ENCODE data around the gene RASD2.

Gene RASD2

DNA sequence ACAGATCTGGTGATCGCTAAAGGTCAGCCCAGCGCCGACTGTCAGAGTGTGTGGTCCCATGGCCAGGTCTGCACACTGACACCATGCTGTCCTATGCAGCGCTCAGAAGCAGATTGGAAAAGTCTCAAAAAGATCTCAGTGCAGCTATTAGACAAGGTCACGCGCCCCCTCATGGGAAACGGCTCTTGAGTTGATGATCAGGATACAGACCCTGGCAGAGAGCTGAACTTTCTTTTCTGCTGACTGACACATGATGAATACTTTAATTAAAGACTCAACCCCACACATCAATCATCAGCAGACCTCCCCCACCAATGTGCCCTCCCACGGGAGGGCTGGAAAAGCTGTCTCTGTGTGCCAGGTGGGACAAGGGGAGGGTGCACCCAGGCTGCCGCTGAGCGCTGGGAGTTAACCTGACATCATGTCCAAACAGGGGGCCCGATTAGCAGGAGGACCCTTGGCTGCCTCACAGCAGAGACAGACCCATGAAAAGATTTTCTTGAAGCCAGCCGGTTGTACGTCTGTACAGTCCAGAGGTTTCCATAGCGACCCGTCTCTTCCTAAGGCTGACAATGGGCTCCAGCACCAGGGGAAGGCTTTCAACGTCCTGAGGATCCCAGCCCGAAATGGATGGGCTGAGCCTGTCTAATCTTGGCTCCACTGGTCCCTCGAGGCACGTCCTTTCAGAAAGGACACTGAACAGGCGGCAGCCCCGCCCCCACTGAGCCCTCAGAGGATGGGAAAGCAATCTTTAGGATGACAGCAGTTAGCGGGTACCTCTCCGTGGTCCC, 26.9 kb downstream of the RASD2 start:
- no peak overlapping the region for H3K4ac ChIP-seq (ENCODE audit: low read depth, low read length)
- no peaks in the 10 kb centered on the region for H3K36me3 ChIP-seq (ENCODE audit: control insufficient read depth in 1 of 2, insufficient read depth in 2 of 2, low read length in 2 of 2)
- no CpG with 5 or more reads among the region's 23 CpGs for WGBS (ENCODE audit: extremely low coverage, insufficient coverage, insufficient read length)
- H4K91ac ChIP-seq (ENCODE audit: low read depth, low read length) = no peak overlapping the region
- peaks cover 1% of the 10 kb centered on the region for H3K9me3 ChIP-seq (ENCODE audit: insufficient read depth, low read depth, low read length)
- no peaks in the 10 kb centered on the region for H3K27me3 ChIP-seq (ENCODE audit: insufficient read depth, low read length)
- H4K12ac ChIP-seq (ENCODE audit: low read depth, low read length) = no peak overlapping the region
- H2BK120ac ChIP-seq (ENCODE audit: insufficient read depth, low read length, poor library complexity) = no peak overlapping the region
- H3K79me1 ChIP-seq (ENCODE audit: low read length) = no peaks in the 10 kb centered on the region
- no peak overlapping the region for H4K8ac ChIP-seq (ENCODE audit: low read depth, low read length)
- H3K4me2 ChIP-seq (ENCODE audit: low read length) = no peak overlapping the region
- H3K14ac ChIP-seq (ENCODE audit: low read length) = no peak overlapping the region
- DNase-seq = peak in 1 of 2 donors; percentile 33
- no peak overlapping the region for H3K4me3 ChIP-seq (ENCODE audit: low read depth, low read length)
- H2AK5ac ChIP-seq (ENCODE audit: low read length) = no peak overlapping the region
- H2BK12ac ChIP-seq (ENCODE audit: low read length) = no peak overlapping the region
- H2AFZ ChIP-seq (ENCODE audit: insufficient read depth, low read length, poor library complexity) = no peak overlapping the region
- no peaks in the 10 kb centered on the region for H3K4me1 ChIP-seq (ENCODE audit: control insufficient read depth in 1 of 2, insufficient read depth in 2 of 2, low read length in 2 of 2)
- H2BK5ac ChIP-seq (ENCODE audit: low read depth, low read length, poor library complexity) = no peak overlapping the region
- no peak overlapping the region for H3K9ac ChIP-seq (ENCODE audit: low read length)
- no peak overlapping the region for H3K27ac ChIP-seq (ENCODE audit: low read depth, low read length)
- H3K23ac ChIP-seq (ENCODE audit: low read length) = no peak overlapping the region
- no peak overlapping the region for H3K18ac ChIP-seq (ENCODE audit: low read length)
- peaks cover 2% of the 10 kb centered on the region for H3K79me2 ChIP-seq (ENCODE audit: control insufficient read depth, insufficient read depth, low read length, poor library complexity)

DNA sequence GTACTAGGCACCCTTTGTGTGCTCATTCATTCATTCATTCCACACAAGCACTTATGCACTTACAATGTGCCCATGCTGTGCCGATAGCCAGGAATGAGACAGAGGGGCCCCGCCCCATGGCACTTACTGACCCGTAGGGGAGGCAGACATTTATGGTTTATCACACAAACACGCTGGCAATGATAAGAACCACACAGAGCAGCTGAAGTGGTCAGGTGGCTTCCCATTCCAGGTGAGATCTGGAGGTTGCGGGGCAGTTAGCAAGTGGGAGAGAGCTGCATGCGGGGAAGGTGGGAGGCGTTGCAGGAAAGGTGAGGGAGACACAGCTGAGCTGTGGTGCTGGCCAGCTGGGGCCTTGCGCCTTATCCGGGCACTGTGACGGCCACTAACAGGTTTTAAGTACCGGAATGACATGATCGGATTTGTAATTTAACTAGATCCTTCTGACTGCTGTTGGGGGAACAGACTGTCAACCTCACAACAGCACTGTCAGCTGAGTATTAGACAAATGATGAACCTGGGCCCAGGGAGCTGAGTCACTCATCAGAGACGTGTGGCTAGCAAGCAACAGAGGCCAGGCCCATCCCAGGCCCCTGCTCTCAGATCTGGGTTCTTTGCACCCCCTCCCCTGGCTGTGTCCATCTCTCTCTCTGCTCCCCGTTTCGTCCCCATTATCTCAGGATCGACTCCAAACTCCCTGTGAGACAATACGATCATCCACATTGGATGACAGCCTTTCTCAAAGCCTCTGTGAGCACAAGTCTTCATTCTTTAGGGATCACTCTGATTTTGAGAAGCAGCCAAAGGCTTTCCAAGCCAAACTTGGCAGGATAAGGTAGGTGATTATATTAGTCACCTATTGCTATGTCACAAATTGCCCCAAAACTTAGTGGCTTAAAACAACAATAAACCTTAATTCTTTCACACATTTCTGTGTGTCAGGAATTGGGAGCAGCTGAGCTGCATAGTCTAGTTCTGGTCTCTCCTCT, 28.4 kb downstream of the RASD2 start:
- peak; percentile 71 to 82 for DNase-seq
- H4K12ac ChIP-seq (ENCODE audit: low read depth, low read length) = no peak overlapping the region
- H3K4me1 ChIP-seq (ENCODE audit: control insufficient read depth in 1 of 2, insufficient read depth in 2 of 2, low read length in 2 of 2) = no peaks in the 10 kb centered on the region
- no peak overlapping the region for H3K4me3 ChIP-seq (ENCODE audit: low read depth, low read length)
- no peak overlapping the region for H3K18ac ChIP-seq (ENCODE audit: low read length)
- H4K8ac ChIP-seq (ENCODE audit: low read depth, low read length) = no peak overlapping the region
- no peak overlapping the region for H4K91ac ChIP-seq (ENCODE audit: low read depth, low read length)
- H3K79me1 ChIP-seq (ENCODE audit: low read length) = no peaks in the 10 kb centered on the region
- peaks cover 2% of the 10 kb centered on the region for H3K79me2 ChIP-seq (ENCODE audit: control insufficient read depth, insufficient read depth, low read length, poor library complexity)
- H2AK5ac ChIP-seq (ENCODE audit: low read length) = no peak overlapping the region
- no peak overlapping the region for H3K14ac ChIP-seq (ENCODE audit: low read length)
- no peak overlapping the region for H3K9ac ChIP-seq (ENCODE audit: low read length)
- no peak overlapping the region for H2BK120ac ChIP-seq (ENCODE audit: insufficient read depth, low read length, poor library complexity)
- WGBS (ENCODE audit: extremely low coverage, insufficient coverage, insufficient read length) = no CpG with 5 or more reads among the region's 17 CpGs
- no peak overlapping the region for H3K4ac ChIP-seq (ENCODE audit: low read depth, low read length)
- H2AFZ ChIP-seq (ENCODE audit: insufficient read depth, low read length, poor library complexity) = no peak overlapping the region
- no peaks in the 10 kb centered on the region for H3K36me3 ChIP-seq (ENCODE audit: control insufficient read depth in 1 of 2, insufficient read depth in 2 of 2, low read length in 2 of 2)
- no peaks in the 10 kb centered on the region for H3K27me3 ChIP-seq (ENCODE audit: insufficient read depth, low read length)
- no peak overlapping the region for H3K23ac ChIP-seq (ENCODE audit: low read length)
- no peak overlapping the region for H3K4me2 ChIP-seq (ENCODE audit: low read length)
- no peak overlapping the region for H3K27ac ChIP-seq (ENCODE audit: low read depth, low read length)
- H3K9me3 ChIP-seq (ENCODE audit: insufficient read depth, low read depth, low read length) = peaks cover 2% of the 10 kb centered on the region
- no peak overlapping the region for H2BK5ac ChIP-seq (ENCODE audit: low read depth, low read length, poor library complexity)
- H2BK12ac ChIP-seq (ENCODE audit: low read length) = no peak overlapping the region

DNA sequence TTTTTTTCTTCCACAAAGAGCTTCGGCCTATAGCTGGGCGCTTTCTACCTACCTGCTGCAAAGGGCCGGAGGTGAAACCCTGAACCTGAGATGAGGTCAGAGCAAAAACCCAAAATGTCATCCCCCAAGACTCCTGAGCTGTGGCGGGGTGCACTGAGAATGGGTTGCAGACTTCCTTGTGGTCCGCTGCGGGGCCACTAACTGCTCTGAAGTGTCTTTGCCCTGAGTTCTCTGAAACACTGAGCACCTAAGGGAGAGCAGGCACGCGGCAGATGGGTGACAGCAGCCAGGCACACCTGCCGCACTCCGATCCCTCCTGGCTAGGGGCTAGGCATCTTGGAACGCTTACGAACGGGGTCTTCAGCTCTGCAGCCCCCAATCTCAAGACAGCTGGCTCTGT, 29.3 kb downstream of the RASD2 start:
- H3K14ac ChIP-seq (ENCODE audit: low read length) = no peak overlapping the region

DNA sequence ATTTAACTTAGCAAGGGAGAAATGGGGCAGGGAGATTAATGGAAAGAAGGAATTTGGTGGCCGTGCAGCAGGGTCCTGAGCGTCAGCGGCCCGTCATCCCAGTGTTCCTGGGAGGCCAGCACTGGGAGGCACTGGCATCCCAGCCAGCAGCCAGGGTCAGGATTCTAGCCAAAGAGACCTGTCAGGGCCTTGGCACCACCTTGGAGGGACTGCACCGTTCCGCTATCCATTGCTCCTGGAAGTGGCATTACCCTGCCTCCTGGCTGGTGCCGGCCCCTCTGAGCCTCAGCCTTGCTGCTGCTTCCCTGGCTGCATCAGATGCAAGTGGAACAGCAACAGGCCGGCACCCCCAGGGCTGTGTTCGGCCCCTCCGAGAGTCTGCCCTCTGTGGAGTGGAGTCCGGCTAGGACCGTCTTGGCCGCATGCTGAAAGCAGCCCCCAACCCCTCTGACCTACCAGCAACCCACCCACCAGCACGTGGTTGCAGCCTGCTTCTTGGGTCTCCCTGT, 30.1 kb downstream of the RASD2 start:
- Histone ChIP-seq H3K9me3 (ENCODE audit: insufficient read depth, low read depth, low read length) (peaks cover 2% of the 10 kb centered on the region), H3K9ac (ENCODE audit: low read length) (no peak overlapping the region), H3K27ac (ENCODE audit: low read depth, low read length) (no peak overlapping the region), H3K4ac (ENCODE audit: low read depth, low read length) (no peak overlapping the region), H3K79me2 (ENCODE audit: control insufficient read depth, insufficient read depth, low read length, poor library complexity) (peaks cover 2% of the 10 kb centered on the region), H2BK5ac (ENCODE audit: low read depth, low read length, poor library complexity) (no peak overlapping the region), H3K27me3 (ENCODE audit: insufficient read depth, low read length) (no peaks in the 10 kb centered on the region), H2BK120ac (ENCODE audit: insufficient read depth, low read length, poor library complexity) (no peak overlapping the region), H3K4me2 (ENCODE audit: low read length) (no peak overlapping the region), H3K79me1 (ENCODE audit: low read length) (no peaks in the 10 kb centered on the region), H2AK5ac (ENCODE audit: low read length) (no peak overlapping the region), H3K4me1 (ENCODE audit: control insufficient read depth in 1 of 2, insufficient read depth in 2 of 2, low read length in 2 of 2) (no peaks in the 10 kb centered on the region), H4K8ac (ENCODE audit: low read depth, low read length) (no peak overlapping the region), H3K4me3 (ENCODE audit: low read depth, low read length) (no peak overlapping the region), H4K12ac (ENCODE audit: low read depth, low read length) (no peak overlapping the region), H2AFZ (ENCODE audit: insufficient read depth, low read length, poor library complexity) (no peak overlapping the region), H3K18ac (ENCODE audit: low read length) (no peak overlapping the region), H4K91ac (ENCODE audit: low read depth, low read length) (no peak overlapping the region), H2BK12ac (ENCODE audit: low read length) (no peak overlapping the region), H3K23ac (ENCODE audit: low read length) (no peak overlapping the region), H3K36me3 (ENCODE audit: control insufficient read depth in 1 of 2, insufficient read depth in 2 of 2, low read length in 2 of 2) (no peaks in the 10 kb centered on the region), H3K14ac (ENCODE audit: low read length) (no peak overlapping the region)
- WGBS (ENCODE audit: extremely low coverage, insufficient coverage, insufficient read length) = no CpG with 5 or more reads among the region's 14 CpGs
- no peak for DNase-seq

More for the DNA sequence above, 29.3 kb downstream of the RASD2 start:
- DNase-seq = no peak
- WGBS (ENCODE audit: extremely low coverage, insufficient coverage, insufficient read length) = no CpG with 5 or more reads among the region's 13 CpGs
- Histone ChIP-seq H3K23ac (ENCODE audit: low read length) (no peak overlapping the region), H3K4me2 (ENCODE audit: low read length) (no peak overlapping the region), H3K36me3 (ENCODE audit: control insufficient read depth in 1 of 2, insufficient read depth in 2 of 2, low read length in 2 of 2) (no peaks in the 10 kb centered on the region), H2AK5ac (ENCODE audit: low read length) (peak overlapping the region; percentile 49), H4K12ac (ENCODE audit: low read depth, low read length) (no peak overlapping the region), H3K27me3 (ENCODE audit: insufficient read depth, low read length) (no peaks in the 10 kb centered on the region), H3K18ac (ENCODE audit: low read length) (no peak overlapping the region), H2AFZ (ENCODE audit: insufficient read depth, low read length, poor library complexity) (no peak overlapping the region), H3K27ac (ENCODE audit: low read depth, low read length) (no peak overlapping the region), H2BK5ac (ENCODE audit: low read depth, low read length, poor library complexity) (no peak overlapping the region), H3K4me3 (ENCODE audit: low read depth, low read length) (no peak overlapping the region), H3K79me2 (ENCODE audit: control insufficient read depth, insufficient read depth, low read length, poor library complexity) (peaks cover 2% of the 10 kb centered on the region), H3K9me3 (ENCODE audit: insufficient read depth, low read depth, low read length) (peaks cover 2% of the 10 kb centered on the region), H4K8ac (ENCODE audit: low read depth, low read length) (no peak overlapping the region), H4K91ac (ENCODE audit: low read depth, low read length) (no peak overlapping the region), H3K4me1 (ENCODE audit: control insufficient read depth in 1 of 2, insufficient read depth in 2 of 2, low read length in 2 of 2) (no peaks in the 10 kb centered on the region), H3K9ac (ENCODE audit: low read length) (no peak overlapping the region), H2BK12ac (ENCODE audit: low read length) (no peak overlapping the region), H3K79me1 (ENCODE audit: low read length) (no peaks in the 10 kb centered on the region), H2BK120ac (ENCODE audit: insufficient read depth, low read length, poor library complexity) (no peak overlapping the region), H3K4ac (ENCODE audit: low read depth, low read length) (no peak overlapping the region)
